ENCODE measurements around the gene SMLR1. TPM values are rescaled to one million over a fixed set of nuclear protein-coding genes. Genes with fewer than 3 reads are reported as not detected.

Gene SMLR1
- total RNA-seq, 1 experiment from 2014 or later = not detected

GRCh38 chr6:130839379-130839778 lies 12.2 kb downstream of the SMLR1 start:
- Histone ChIP-seq H3K27me3 (ENCODE audit: low read length) (no peaks in the 10 kb centered on the region), H3F3A (ENCODE audit: low read length, unreplicated experiment) (no peaks in the 10 kb centered on the region), H4K20me1 (ENCODE audit: low read length) (no peaks in the 10 kb centered on the region), H3K79me2 (ENCODE audit: low read length) (no peaks in the 10 kb centered on the region), H3K4me2 (ENCODE audit: low read length) (no peak overlapping the region), H3K27ac (ENCODE audit: low read length) (no peak overlapping the region), H3K4me3 (ENCODE audit: low read length) (no peak overlapping the region), H3K9me3 (ENCODE audit: low read length) (no peaks in the 10 kb centered on the region), H3K9me2 (replicated peaks; ENCODE audit: low read length) (no peaks in the 10 kb centered on the region), H3K9ac (ENCODE audit: low read length) (no peak overlapping the region), H3K4me1 (ENCODE audit: insufficient read depth, low read length) (no peaks in the 10 kb centered on the region), H3K36me3 (ENCODE audit: low read depth, low read length) (no peaks in the 10 kb centered on the region), H2AFZ (ENCODE audit: low read length) (no peak overlapping the region)
- intact Hi-C loops (cut with micrococcal nuclease) = no loop called here
- ATAC-seq (no peak), DNase-seq (no peak)
- ChIA-PET POLR2A (ENCODE audit: unreplicated experiment) (no interaction called here), CTCF (interaction anchor here (0.5 kb wide), 1 partner anchor 639 kb away, joined by 14 read pairs; no protein-coding TSS in a partner anchor)
- BruUV-seq (replicated peaks) = no TSS peak
- TF ChIP-seq EZH2phosphoT487 (IDR thresholded peaks at IDR 0.05; ENCODE audit: borderline replicate concordance, low read length) = no peak
- TF ChIP-seq CTCF (conservative IDR thresholded peaks at IDR 0.05; ENCODE audit: low read depth, low read length) = no peak
- TF ChIP-seq EZH2 (IDR thresholded peaks at IDR 0.05; ENCODE audit: low read length, unreplicated experiment) = no peak

- TF ChIP-seq EZH2phosphoT487 (IDR thresholded peaks at IDR 0.05; ENCODE audit: borderline replicate concordance, low read length) = no peak
- no peak for TF ChIP-seq CTCF (conservative IDR thresholded peaks at IDR 0.05; ENCODE audit: low read depth, low read length)
- no peak for TF ChIP-seq EZH2 (IDR thresholded peaks at IDR 0.05; ENCODE audit: low read length, unreplicated experiment)
- no peak overlapping the region for H3K4me3 ChIP-seq (ENCODE audit: low read length)
- no peak overlapping the region for H3K9ac ChIP-seq (ENCODE audit: low read length)
- POLR2A ChIA-PET (ENCODE audit: unreplicated experiment) = no interaction called here
- H3K4me2 ChIP-seq (ENCODE audit: low read length) = no peak overlapping the region
- no peak overlapping the region for H2AFZ ChIP-seq (ENCODE audit: low read length)
- H3K9me2 ChIP-seq (replicated peaks; ENCODE audit: low read length) = no peaks in the 10 kb centered on the region
- no peaks in the 10 kb centered on the region for H3K9me3 ChIP-seq (ENCODE audit: low read length)
- H3K27me3 ChIP-seq (ENCODE audit: low read length) = no peaks in the 10 kb centered on the region
- ATAC-seq = no peak
- CTCF ChIA-PET = interaction anchor here (0.5 kb wide), 1 partner anchor 639 kb away, joined by 14 read pairs; no protein-coding TSS in a partner anchor
- BruUV-seq (replicated peaks) = no TSS peak
- H3K36me3 ChIP-seq (ENCODE audit: low read depth, low read length) = no peaks in the 10 kb centered on the region
- intact Hi-C loops (cut with micrococcal nuclease) = loop anchor here (10.0 kb wide), 1 partner anchor 545 kb away; no protein-coding TSS in a partner anchor
- no peak overlapping the region for H3K27ac ChIP-seq (ENCODE audit: low read length)
- no peaks in the 10 kb centered on the region for H3K4me1 ChIP-seq (ENCODE audit: insufficient read depth, low read length)
- no peaks in the 10 kb centered on the region for H4K20me1 ChIP-seq (ENCODE audit: low read length)
- H3F3A ChIP-seq (ENCODE audit: low read length, unreplicated experiment) = no peaks in the 10 kb centered on the region
- no peak for DNase-seq
- no peaks in the 10 kb centered on the region for H3K79me2 ChIP-seq (ENCODE audit: low read length)
Measured at GRCh38 chr6:130840050-130840449, 12.8 kb downstream of the SMLR1 start.

- Histone ChIP-seq H3K9me3 (ENCODE audit: low read length) (no peaks in the 10 kb centered on the region), H3K4me3 (ENCODE audit: low read length) (no peak overlapping the region), H3K4me2 (ENCODE audit: low read length) (no peak overlapping the region), H3K27me3 (ENCODE audit: low read length) (no peaks in the 10 kb centered on the region), H3K9ac (ENCODE audit: low read length) (no peak overlapping the region), H3K9me2 (replicated peaks; ENCODE audit: low read length) (no peaks in the 10 kb centered on the region), H3K4me1 (ENCODE audit: insufficient read depth, low read length) (no peaks in the 10 kb centered on the region), H2AFZ (ENCODE audit: low read length) (no peak overlapping the region), H3F3A (ENCODE audit: low read length, unreplicated experiment) (no peaks in the 10 kb centered on the region), H3K36me3 (ENCODE audit: low read depth, low read length) (no peaks in the 10 kb centered on the region), H4K20me1 (ENCODE audit: low read length) (no peaks in the 10 kb centered on the region), H3K27ac (ENCODE audit: low read length) (no peak overlapping the region), H3K79me2 (ENCODE audit: low read length) (no peaks in the 10 kb centered on the region)
- DNase-seq = no peak
- no peak for TF ChIP-seq EZH2phosphoT487 (IDR thresholded peaks at IDR 0.05; ENCODE audit: borderline replicate concordance, low read length)
- no peak for TF ChIP-seq CTCF (conservative IDR thresholded peaks at IDR 0.05; ENCODE audit: low read depth, low read length)
- no peak for TF ChIP-seq EZH2 (IDR thresholded peaks at IDR 0.05; ENCODE audit: low read length, unreplicated experiment)
- no TSS peak for BruUV-seq (replicated peaks)
- POLR2A ChIA-PET (ENCODE audit: unreplicated experiment) = no interaction called here
- intact Hi-C loops (cut with micrococcal nuclease) = loop anchor here (10.0 kb wide), 1 partner anchor 546 kb away; no protein-coding TSS in a partner anchor
- CTCF ChIA-PET = no interaction called here
- ATAC-seq = no peak
Measured at GRCh38 chr6:130841128-130841728, 14.0 kb downstream of the SMLR1 start.

All from PC-3 (cell line).